ENCODE data around the gene SHC1. TPM values are rescaled to one million over a fixed set of nuclear protein-coding genes. Genes with fewer than 3 reads are reported as not detected.

Gene SHC1
- total RNA-seq, 1 experiment from 2014 or later = 107 TPM

DNA sequence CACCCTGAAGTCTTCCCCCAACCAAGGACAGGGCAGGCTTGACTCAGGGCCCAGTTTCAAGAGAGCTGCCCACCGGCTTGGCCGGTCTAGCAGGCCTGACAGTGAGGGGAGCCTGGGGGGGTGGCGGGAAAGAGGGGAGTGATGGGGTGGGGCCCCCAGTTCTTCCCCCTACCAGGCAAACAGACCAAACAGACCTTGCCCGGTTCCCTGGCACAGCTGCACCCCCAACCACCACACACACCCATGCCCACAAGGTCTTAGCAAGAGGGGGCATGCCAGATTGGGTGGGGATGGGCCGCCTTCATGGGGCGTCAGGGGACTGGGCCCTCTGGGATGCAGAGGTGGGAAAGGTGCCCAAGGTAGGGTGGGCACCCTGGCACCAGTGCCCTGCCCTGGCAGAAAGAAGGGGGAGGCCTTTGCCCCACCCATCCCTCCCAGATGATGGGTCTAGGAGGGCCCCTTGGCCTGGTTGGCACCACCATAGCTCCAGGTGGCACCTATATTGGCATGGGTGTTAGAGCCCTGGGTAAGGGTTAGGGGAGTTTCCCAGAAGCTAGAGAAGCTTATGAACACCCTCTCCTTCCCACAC lies 41.0 kb upstream of the SHC1 start:
- no peak for ATAC-seq
- BruUV-seq (replicated peaks) = no TSS peak
- TF ChIP-seq EZH2 (IDR thresholded peaks at IDR 0.05; ENCODE audit: low read length, unreplicated experiment) = no peak
- TF ChIP-seq, protein P1, sequence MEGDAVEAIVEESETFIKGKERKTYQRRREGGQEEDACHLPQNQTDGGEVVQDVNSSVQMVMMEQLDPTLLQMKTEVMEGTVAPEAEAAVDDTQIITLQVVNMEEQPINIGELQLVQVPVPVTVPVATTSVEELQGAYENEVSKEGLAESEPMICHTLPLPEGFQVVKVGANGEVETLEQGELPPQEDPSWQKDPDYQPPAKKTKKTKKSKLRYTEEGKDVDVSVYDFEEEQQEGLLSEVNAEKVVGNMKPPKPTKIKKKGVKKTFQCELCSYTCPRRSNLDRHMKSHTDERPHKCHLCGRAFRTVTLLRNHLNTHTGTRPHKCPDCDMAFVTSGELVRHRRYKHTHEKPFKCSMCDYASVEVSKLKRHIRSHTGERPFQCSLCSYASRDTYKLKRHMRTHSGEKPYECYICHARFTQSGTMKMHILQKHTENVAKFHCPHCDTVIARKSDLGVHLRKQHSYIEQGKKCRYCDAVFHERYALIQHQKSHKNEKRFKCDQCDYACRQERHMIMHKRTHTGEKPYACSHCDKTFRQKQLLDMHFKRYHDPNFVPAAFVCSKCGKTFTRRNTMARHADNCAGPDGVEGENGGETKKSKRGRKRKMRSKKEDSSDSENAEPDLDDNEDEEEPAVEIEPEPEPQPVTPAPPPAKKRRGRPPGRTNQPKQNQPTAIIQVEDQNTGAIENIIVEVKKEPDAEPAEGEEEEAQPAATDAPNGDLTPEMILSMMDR (conservative IDR thresholded peaks at IDR 0.05; ENCODE audit: low read depth, low read length) = no peak
- TF ChIP-seq EZH2phosphoT487 (IDR thresholded peaks at IDR 0.05; ENCODE audit: borderline replicate concordance, low read length) = no peak
- Histone ChIP-seq H3K4me1 (ENCODE audit: insufficient read depth, low read length) (peaks cover 13% of the 10 kb centered on the region), H3K4me3 (ENCODE audit: low read length) (no peak overlapping the region), H4K20me1 (ENCODE audit: low read length) (0 out of 2 replicates have a peak, but pooled peaks cover 3% of the 10 kb centered on the region), H3K36me3 (ENCODE audit: low read depth, low read length) (peaks cover 32% of the 10 kb centered on the region; the same call in 1 of the 2 replicates), H3K9me2 (replicated peaks; ENCODE audit: low read length) (no peaks in the 10 kb centered on the region), H3K9ac (ENCODE audit: low read length) (no peak overlapping the region), H3K27me3 (ENCODE audit: low read length) (no peaks in the 10 kb centered on the region), H3K4me2 (ENCODE audit: low read length) (no peak overlapping the region), H3K79me2 (ENCODE audit: low read length) (peaks cover 66% of the 10 kb centered on the region), H2AFZ (ENCODE audit: low read length) (no peak overlapping the region), H3K27ac (ENCODE audit: low read length) (no peak overlapping the region), H3F3A (ENCODE audit: low read length, unreplicated experiment) (no peaks in the 10 kb centered on the region), H3K9me3 (ENCODE audit: low read length) (no peaks in the 10 kb centered on the region)
- ChIA-PET CTCF (no interaction called here), POLR2A (ENCODE audit: unreplicated experiment) (no interaction called here)
- intact Hi-C loops (cut with micrococcal nuclease) = no loop called here
- DNase-seq = no peak

DNA sequence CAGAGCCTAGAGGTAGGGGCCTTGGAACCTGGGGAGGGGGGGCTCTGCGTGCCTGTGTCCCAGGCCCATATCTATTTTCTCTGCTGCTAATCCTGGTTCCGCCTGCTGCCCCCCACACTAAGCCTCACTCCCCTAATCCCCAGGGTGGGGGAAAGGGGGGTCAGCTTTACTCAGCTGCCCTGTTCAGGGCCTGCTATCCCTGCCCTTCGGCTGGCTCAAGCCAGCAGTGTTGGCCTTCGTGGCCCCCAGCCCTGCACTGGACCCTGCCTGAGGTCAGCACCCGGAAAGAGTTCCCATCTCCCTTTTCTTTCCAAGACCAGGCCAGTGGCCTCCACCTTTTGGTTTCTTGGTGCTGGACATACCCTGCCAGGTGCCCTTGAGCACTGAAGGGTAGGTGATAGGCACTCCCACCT lies 40.5 kb upstream of the SHC1 start:
- no peak overlapping the region for H2AFZ ChIP-seq (ENCODE audit: low read length)
- H3K27me3 ChIP-seq (ENCODE audit: low read length) = no peaks in the 10 kb centered on the region
- intact Hi-C loops (cut with micrococcal nuclease) = no loop called here
- no peak overlapping the region for H3K9ac ChIP-seq (ENCODE audit: low read length)
- 0 out of 2 replicates have a peak, but pooled peaks cover 3% of the 10 kb centered on the region for H4K20me1 ChIP-seq (ENCODE audit: low read length)
- peaks cover 33% of the 10 kb centered on the region; the same call in 1 of the 2 replicates for H3K36me3 ChIP-seq (ENCODE audit: low read depth, low read length)
- ChIA-PET POLR2A (ENCODE audit: unreplicated experiment) (no interaction called here), CTCF (no interaction called here)
- DNase-seq (no peak), ATAC-seq (no peak)
- no peaks in the 10 kb centered on the region for H3F3A ChIP-seq (ENCODE audit: low read length, unreplicated experiment)
- H3K9me3 ChIP-seq (ENCODE audit: low read length) = no peaks in the 10 kb centered on the region
- H3K27ac ChIP-seq (ENCODE audit: low read length) = no peak overlapping the region
- TF ChIP-seq EZH2 (IDR thresholded peaks at IDR 0.05; ENCODE audit: low read length, unreplicated experiment) = no peak
- no peak for TF ChIP-seq EZH2phosphoT487 (IDR thresholded peaks at IDR 0.05; ENCODE audit: borderline replicate concordance, low read length)
- H3K4me1 ChIP-seq (ENCODE audit: insufficient read depth, low read length) = peaks cover 16% of the 10 kb centered on the region
- no TSS peak for BruUV-seq (replicated peaks)
- H3K79me2 ChIP-seq (ENCODE audit: low read length) = peaks cover 72% of the 10 kb centered on the region
- H3K4me2 ChIP-seq (ENCODE audit: low read length) = no peak overlapping the region
- no peak overlapping the region for H3K4me3 ChIP-seq (ENCODE audit: low read length)
- no peaks in the 10 kb centered on the region for H3K9me2 ChIP-seq (replicated peaks; ENCODE audit: low read length)

DNA sequence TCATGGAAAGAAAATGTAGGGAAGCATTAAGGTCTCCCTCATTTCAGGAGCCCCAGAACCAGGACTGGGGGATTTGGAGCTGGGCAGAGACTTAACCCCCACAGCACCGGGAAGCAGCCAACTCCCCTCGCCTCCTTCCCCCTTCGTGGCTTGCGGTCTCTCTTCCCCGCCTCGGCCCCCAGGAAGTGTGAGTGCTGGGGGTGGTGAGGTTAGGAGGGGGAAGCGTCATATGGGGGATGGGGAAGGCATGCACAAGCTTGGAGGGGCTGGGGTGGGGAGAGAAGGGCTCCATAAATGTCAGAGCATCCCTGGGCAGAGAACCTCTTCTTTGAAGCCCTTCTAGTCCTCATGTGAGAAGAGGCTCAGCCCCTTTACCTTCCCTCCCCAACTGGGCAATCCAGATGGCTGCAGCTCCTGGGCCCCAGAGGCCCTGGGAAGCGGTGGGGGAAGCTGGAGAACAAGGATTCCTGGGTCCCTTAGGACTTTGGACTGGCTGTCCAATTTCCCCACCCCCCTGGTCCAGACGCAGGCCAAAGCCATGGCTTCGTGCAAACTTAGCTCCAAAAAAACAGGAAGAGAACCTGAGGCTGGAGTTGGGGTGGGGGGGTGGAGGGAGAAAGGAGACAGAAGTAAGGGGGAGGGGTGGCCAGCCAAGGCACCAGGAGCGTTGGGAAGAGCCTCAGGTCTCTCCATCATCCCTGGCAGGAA lies 39.8 kb upstream of the SHC1 start:
- Histone ChIP-seq H3K4me2 (ENCODE audit: low read length) (no peak overlapping the region), H3K9me2 (replicated peaks; ENCODE audit: low read length) (no peaks in the 10 kb centered on the region), H3K4me3 (ENCODE audit: low read length) (no peak overlapping the region), H4K20me1 (ENCODE audit: low read length) (0 out of 2 replicates have a peak, but pooled peaks cover 3% of the 10 kb centered on the region), H3F3A (ENCODE audit: low read length, unreplicated experiment) (no peaks in the 10 kb centered on the region), H3K9ac (ENCODE audit: low read length) (no peak overlapping the region), H3K27ac (ENCODE audit: low read length) (no peak overlapping the region), H3K4me1 (ENCODE audit: insufficient read depth, low read length) (peaks cover 22% of the 10 kb centered on the region), H3K27me3 (ENCODE audit: low read length) (no peaks in the 10 kb centered on the region), H3K36me3 (ENCODE audit: low read depth, low read length) (peaks cover 30% of the 10 kb centered on the region; the same call in 1 of the 2 replicates), H2AFZ (ENCODE audit: low read length) (no peak overlapping the region), H3K9me3 (ENCODE audit: low read length) (no peaks in the 10 kb centered on the region), H3K79me2 (ENCODE audit: low read length) (peaks cover 78% of the 10 kb centered on the region)
- ATAC-seq (no peak), DNase-seq (no peak)
- ChIA-PET POLR2A (ENCODE audit: unreplicated experiment) (no interaction called here), CTCF (no interaction called here)
- no TSS peak for BruUV-seq (replicated peaks)
- intact Hi-C loops (cut with micrococcal nuclease) = no loop called here
- no peak for TF ChIP-seq EZH2 (IDR thresholded peaks at IDR 0.05; ENCODE audit: low read length, unreplicated experiment)
- TF ChIP-seq EZH2phosphoT487 (IDR thresholded peaks at IDR 0.05; ENCODE audit: borderline replicate concordance, low read length) = no peak
- TF ChIP-seq, protein P1 (conservative IDR thresholded peaks at IDR 0.05; ENCODE audit: low read depth, low read length) = no peak
